Stomach smooth muscle (tissue), 2 donors: ENCODE results near the gene DGLUCY.
"Not testable (repeated sequence)": the region's sequence is repeated elsewhere in the genome, so short reads cannot be mapped to it uniquely, and the experiment has no call there.

ENCODE experiments used
- H3K27ac ChIP-seq: one replicate; pipeline ENCODE4 v1.7.0; 2013; ENCODE audit warnings: mild to moderate bottlenecking, low read length, inconsistent platforms
- H3K27me3 ChIP-seq, 2 donors: one replicate each; pipeline ENCODE4 v1.7.0; 2013; ENCODE audit warnings: low read length in 2 of 2; ENCODE audit not compliant: insufficient read depth in 2 of 2, control insufficient read depth in 1 of 2
- H3K36me3 ChIP-seq, 2 donors: one replicate each; pipeline ENCODE4 v1.7.0; 2013; ENCODE audit warnings: low read length in 2 of 2; ENCODE audit not compliant: control insufficient read depth in 2 of 2, insufficient read depth in 2 of 2
- H3K4me1 ChIP-seq: one replicate; pipeline ENCODE4 v1.7.0; 2013; ENCODE audit warnings: low read length; ENCODE audit not compliant: control insufficient read depth, insufficient read depth
- H3K4me3 ChIP-seq, 2 donors: one replicate each; pipeline ENCODE4 v1.7.0; 2013; ENCODE audit warnings: low read length in 2 of 2
- H3K9ac ChIP-seq, 2 donors: one replicate each; pipeline ENCODE4 v1.7.0; 2013; ENCODE audit warnings: low read length in 2 of 2, mild to moderate bottlenecking in 1 of 2
- H3K9me3 ChIP-seq, 2 donors: one replicate each; pipeline ENCODE4 v1.7.0; 2013; ENCODE audit warnings: low read length in 2 of 2; ENCODE audit not compliant: control insufficient read depth in 2 of 2
- donor health status: healthy.
- donor health status: Pancreatic carcinoma.

The DGLUCY gene

GRCh38 chr14:91223028-91223783 lies 109.3 kb downstream of the DGLUCY start:
- peaks cover 22 to 46% of the 10 kb centered on the region in 2 donors for H3K36me3 ChIP-seq
- H3K27ac ChIP-seq, result no peak overlapping the region
- no peaks in the 10 kb centered on the region for H3K9me3 ChIP-seq
- H3K9ac ChIP-seq, result no peak overlapping the region
- H3K4me1 ChIP-seq, result peaks cover 7% of the 10 kb centered on the region
- no peaks in the 10 kb centered on the region for H3K27me3 ChIP-seq
- no peak overlapping the region for H3K4me3 ChIP-seq

GRCh38 chr14:91225025-91225424 lies 111.2 kb downstream of the DGLUCY start:
- Histone ChIP-seq H3K9ac (no peak overlapping the region), H3K4me3 (no peak overlapping the region), H3K9me3 (no peaks in the 10 kb centered on the region), H3K4me1 (peaks cover 2% of the 10 kb centered on the region), H3K36me3 (peaks cover 27 to 48% of the 10 kb centered on the region in 2 donors), H3K27me3 (no peaks in the 10 kb centered on the region), H3K27ac (no peak overlapping the region)

- H3K9ac ChIP-seq, H3K9me3 ChIP-seq, H3K27ac ChIP-seq, H3K4me3 ChIP-seq, H3K27me3 ChIP-seq, H3K4me1 ChIP-seq: not testable (repeated sequence)
- peaks cover 25 to 41% of the 10 kb centered on the region in 2 donors for H3K36me3 ChIP-seq
Measured at GRCh38 chr14:91226360-91226759, 112.5 kb downstream of the DGLUCY start.

GRCh38 chr14:91227183-91227628 lies 113.3 kb downstream of the DGLUCY start:
- H3K27me3 ChIP-seq, result no peaks in the 10 kb centered on the region
- peaks cover 25 to 35% of the 10 kb centered on the region in 2 donors for H3K36me3 ChIP-seq
- H3K9ac ChIP-seq, result no peak overlapping the region
- no peaks in the 10 kb centered on the region for H3K9me3 ChIP-seq
- peaks cover 5% of the 10 kb centered on the region for H3K4me1 ChIP-seq
- H3K4me3 ChIP-seq, result no peak overlapping the region
- H3K27ac ChIP-seq, result no peak overlapping the region

- Histone ChIP-seq H3K4me1 (peaks cover 4% of the 10 kb centered on the region), H3K4me3 (no peak overlapping the region), H3K9ac (no peak overlapping the region), H3K9me3 (no peaks in the 10 kb centered on the region), H3K27me3 (no peaks in the 10 kb centered on the region), H3K27ac (no peak overlapping the region), H3K36me3 (peaks cover 20 to 29% of the 10 kb centered on the region in 2 donors)
Measured at GRCh38 chr14:91228112-91229004, 114.5 kb downstream of the DGLUCY start.

GRCh38 chr14:91229005-91229382 lies 115.1 kb downstream of the DGLUCY start:
- peaks cover 3% of the 10 kb centered on the region for H3K4me1 ChIP-seq
- H3K36me3 ChIP-seq, result peaks cover 18 to 24% of the 10 kb centered on the region in 2 donors
- H3K9me3 ChIP-seq, result no peaks in the 10 kb centered on the region
- H3K9ac ChIP-seq, result no peak overlapping the region
- H3K4me3 ChIP-seq, result no peak overlapping the region
- no peaks in the 10 kb centered on the region for H3K27me3 ChIP-seq
- no peak overlapping the region for H3K27ac ChIP-seq

DNA sequence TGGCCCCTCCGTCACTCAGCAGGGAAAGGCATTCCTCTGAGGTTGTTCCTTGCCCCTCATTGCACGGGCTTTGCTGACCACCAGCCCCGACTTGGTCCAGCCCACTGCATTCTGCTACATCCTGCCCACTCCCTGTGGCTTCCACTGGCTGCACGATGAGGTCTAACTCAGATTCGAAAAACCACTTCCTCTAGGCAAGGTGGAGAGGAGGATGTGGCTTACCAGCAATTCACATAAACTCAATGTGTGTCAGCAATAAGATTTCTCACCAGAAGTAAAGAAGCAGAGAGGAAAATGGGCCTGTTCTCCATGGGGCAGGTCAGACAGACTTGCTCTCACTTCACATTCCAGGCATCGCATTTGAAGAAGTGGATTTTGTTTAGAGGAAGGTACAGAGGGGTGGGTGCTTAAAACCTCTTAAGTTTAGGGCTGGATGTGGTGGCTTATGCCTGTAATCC lies 115.9 kb downstream of the DGLUCY start:
- Histone ChIP-seq H3K27me3 (no peaks in the 10 kb centered on the region), H3K9ac (no peak overlapping the region), H3K4me3 (no peak overlapping the region), H3K4me1 (peaks cover 3% of the 10 kb centered on the region), H3K36me3 (peaks cover 14 to 18% of the 10 kb centered on the region in 2 donors), H3K9me3 (no peaks in the 10 kb centered on the region), H3K27ac (no peak overlapping the region)

DNA sequence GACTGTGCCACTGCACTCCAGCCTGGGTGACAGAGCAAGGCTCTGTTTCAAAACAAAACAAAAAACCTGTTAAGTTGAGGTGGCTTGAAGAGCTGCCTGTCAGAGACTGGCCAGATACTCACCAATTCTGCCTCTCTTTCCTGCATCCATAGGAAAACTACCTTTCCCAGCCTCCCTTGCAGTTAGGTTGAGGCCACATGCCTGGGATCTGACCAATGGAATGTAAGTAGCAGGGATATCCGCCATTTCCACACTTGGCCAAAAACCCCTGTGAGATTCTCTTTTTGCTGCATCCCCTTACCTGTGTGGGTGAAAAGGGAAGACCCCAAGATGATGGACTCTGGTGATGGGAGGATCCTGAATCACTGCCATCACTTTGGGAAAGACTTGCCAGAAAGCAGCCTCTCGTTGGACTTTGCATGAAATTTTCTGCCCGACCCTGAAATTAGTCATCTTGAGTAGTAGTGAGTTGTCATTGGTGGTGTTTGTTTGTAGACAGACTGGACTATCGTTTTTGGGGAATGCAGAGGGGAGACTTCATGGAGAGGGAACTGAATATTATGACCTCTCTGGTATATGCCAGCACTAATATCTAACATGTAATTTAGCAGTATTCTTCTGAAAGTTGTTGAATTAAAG lies 116.6 kb downstream of the DGLUCY start:
- H3K9ac ChIP-seq, result no peak overlapping the region
- H3K4me3 ChIP-seq, result no peak overlapping the region
- peaks cover 10 to 14% of the 10 kb centered on the region in 2 donors for H3K36me3 ChIP-seq
- peaks cover 3% of the 10 kb centered on the region for H3K4me1 ChIP-seq
- no peaks in the 10 kb centered on the region for H3K27me3 ChIP-seq
- no peaks in the 10 kb centered on the region for H3K9me3 ChIP-seq
- H3K27ac ChIP-seq, result no peak overlapping the region

GRCh38 chr14:91231446-91231845 lies 117.6 kb downstream of the DGLUCY start:
- no peak overlapping the region for H3K27ac ChIP-seq
- no peaks in the 10 kb centered on the region for H3K27me3 ChIP-seq
- H3K4me1 ChIP-seq, result peaks cover 3% of the 10 kb centered on the region
- peaks cover 10 to 14% of the 10 kb centered on the region in 2 donors for H3K36me3 ChIP-seq
- no peaks in the 10 kb centered on the region for H3K9me3 ChIP-seq
- H3K9ac ChIP-seq, result no peak overlapping the region
- H3K4me3 ChIP-seq, result no peak overlapping the region

GRCh38 chr14:91232052-91232451 lies 118.2 kb downstream of the DGLUCY start:
- H3K9ac ChIP-seq, result no peak overlapping the region
- no peak overlapping the region for H3K4me3 ChIP-seq
- peaks cover 10 to 14% of the 10 kb centered on the region in 2 donors for H3K36me3 ChIP-seq
- peaks cover 3% of the 10 kb centered on the region for H3K4me1 ChIP-seq
- H3K9me3 ChIP-seq, result no peaks in the 10 kb centered on the region
- H3K27ac ChIP-seq, result no peak overlapping the region
- H3K27me3 ChIP-seq, result no peaks in the 10 kb centered on the region
